HepG2 (cell line): ENCODE results near the gene PLVAP.

Experiments used
- SAFB2 ChIP-seq: sonication (generic); formaldehyde crosslinking; IDR thresholded peaks from 2 replicates; pipeline ENCODE4 v1.5.1; 2020; ENCODE audit warnings: missing genetic modification reagents, low read depth, mild to moderate bottlenecking, borderline replicate concordance
- TF ChIP-seq, protein P1 (sequence below): sonication (generic); formaldehyde crosslinking; IDR thresholded peaks from 2 replicates; pipeline ENCODE4 v1.5.0; 2020; ENCODE audit warnings: mild to moderate bottlenecking, missing genetic modification reagents, moderate library complexity
- TF ChIP-seq, protein P2 (sequence below): sonication (generic); formaldehyde crosslinking; IDR thresholded peaks from 2 replicates; pipeline ENCODE4 v1.8.0; 2022; ENCODE audit warnings: low read depth, missing genetic modification reagents
- TF ChIP-seq, protein P3 (sequence below): sonication (generic); formaldehyde crosslinking; IDR thresholded peaks from 2 replicates; pipeline ENCODE4 v1.4.0; 2020; ENCODE audit warnings: missing genetic modification reagents

- TF ChIP-seq, protein P1, sequence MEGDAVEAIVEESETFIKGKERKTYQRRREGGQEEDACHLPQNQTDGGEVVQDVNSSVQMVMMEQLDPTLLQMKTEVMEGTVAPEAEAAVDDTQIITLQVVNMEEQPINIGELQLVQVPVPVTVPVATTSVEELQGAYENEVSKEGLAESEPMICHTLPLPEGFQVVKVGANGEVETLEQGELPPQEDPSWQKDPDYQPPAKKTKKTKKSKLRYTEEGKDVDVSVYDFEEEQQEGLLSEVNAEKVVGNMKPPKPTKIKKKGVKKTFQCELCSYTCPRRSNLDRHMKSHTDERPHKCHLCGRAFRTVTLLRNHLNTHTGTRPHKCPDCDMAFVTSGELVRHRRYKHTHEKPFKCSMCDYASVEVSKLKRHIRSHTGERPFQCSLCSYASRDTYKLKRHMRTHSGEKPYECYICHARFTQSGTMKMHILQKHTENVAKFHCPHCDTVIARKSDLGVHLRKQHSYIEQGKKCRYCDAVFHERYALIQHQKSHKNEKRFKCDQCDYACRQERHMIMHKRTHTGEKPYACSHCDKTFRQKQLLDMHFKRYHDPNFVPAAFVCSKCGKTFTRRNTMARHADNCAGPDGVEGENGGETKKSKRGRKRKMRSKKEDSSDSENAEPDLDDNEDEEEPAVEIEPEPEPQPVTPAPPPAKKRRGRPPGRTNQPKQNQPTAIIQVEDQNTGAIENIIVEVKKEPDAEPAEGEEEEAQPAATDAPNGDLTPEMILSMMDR (CRISPR knock-in tag), result no peak
- TF ChIP-seq SAFB2, result no peak
- TF ChIP-seq, protein P2, sequence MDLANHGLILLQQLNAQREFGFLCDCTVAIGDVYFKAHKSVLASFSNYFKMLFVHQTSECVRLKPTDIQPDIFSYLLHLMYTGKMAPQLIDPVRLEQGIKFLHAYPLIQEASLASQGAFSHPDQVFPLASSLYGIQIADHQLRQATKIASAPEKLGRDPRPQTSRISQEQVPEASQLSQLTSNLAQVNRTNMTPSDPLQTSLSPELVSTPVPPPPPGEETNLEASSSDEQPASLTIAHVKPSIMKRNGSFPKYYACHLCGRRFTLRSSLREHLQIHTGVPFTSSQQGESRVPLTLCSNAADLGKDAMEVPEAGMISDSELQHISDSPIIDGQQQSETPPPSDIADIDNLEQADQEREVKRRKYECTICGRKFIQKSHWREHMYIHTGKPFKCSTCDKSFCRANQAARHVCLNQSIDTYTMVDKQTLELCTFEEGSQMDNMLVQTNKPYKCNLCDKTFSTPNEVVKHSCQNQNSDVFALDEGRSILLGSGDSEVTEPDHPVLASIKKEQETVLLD, result no peak
- TF ChIP-seq, protein P3, sequence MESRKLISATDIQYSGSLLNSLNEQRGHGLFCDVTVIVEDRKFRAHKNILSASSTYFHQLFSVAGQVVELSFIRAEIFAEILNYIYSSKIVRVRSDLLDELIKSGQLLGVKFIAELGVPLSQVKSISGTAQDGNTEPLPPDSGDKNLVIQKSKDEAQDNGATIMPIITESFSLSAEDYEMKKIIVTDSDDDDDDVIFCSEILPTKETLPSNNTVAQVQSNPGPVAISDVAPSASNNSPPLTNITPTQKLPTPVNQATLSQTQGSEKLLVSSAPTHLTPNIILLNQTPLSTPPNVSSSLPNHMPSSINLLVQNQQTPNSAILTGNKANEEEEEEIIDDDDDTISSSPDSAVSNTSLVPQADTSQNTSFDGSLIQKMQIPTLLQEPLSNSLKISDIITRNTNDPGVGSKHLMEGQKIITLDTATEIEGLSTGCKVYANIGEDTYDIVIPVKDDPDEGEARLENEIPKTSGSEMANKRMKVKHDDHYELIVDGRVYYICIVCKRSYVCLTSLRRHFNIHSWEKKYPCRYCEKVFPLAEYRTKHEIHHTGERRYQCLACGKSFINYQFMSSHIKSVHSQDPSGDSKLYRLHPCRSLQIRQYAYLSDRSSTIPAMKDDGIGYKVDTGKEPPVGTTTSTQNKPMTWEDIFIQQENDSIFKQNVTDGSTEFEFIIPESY (CRISPR knock-in tag), result no peak
Observed at GRCh38 chr19:17351815-17352435, 25.2 kb downstream of the PLVAP start.
